HEK293 (cell line): ENCODE results near the gene NCAN.

Experiments used
- CTCF ChIA-PET: fragments of 350-600 bp; formaldehyde crosslinking; extraction: SDS; loops from one replicate; lab custom pipeline; 2021; ENCODE audit warnings: antibody characterized with exemption; lab: Yijun Ruan, JAX
- POLR2A ChIA-PET: fragments of 300-600 bp; formaldehyde crosslinking; extraction: SDS; loops from one replicate; lab custom pipeline; 2020; ENCODE audit warnings: antibody characterized with exemption, inconsistent platforms; lab: Yijun Ruan, JAX
- H3K27ac ChIP-seq: fragments of 200-500 bp; sonication (Bioruptor generic); 2 replicates; pipeline ENCODE4 v1.5.1; 2014; ENCODE audit warnings: low read depth, low read length, control low read depth, inconsistent platforms; ENCODE audit errors: extremely low read depth
- H3K36me3 ChIP-seq, 2 experiments: fragments of 200-500 bp in 1 of 2; sonication (Bioruptor generic) in 1 of 2; 1 replicate in 1 of 2; 2 replicates in 1 of 2; pipeline ENCODE4 v1.5.1; 2014 to 2017; ENCODE audit warnings: inconsistent platforms in 2 of 2, low read length in 2 of 2; ENCODE audit not compliant: control insufficient read depth in 2 of 2, insufficient read depth in 1 of 2
- H3K4me1 ChIP-seq: fragments of 200-500 bp; sonication (Bioruptor generic); 2 replicates; pipeline ENCODE4 v1.5.1; 2014; ENCODE audit warnings: mild to moderate bottlenecking, low read length, inconsistent platforms; ENCODE audit not compliant: control insufficient read depth, insufficient read depth
- H3K4me3 ChIP-seq: 2 replicates; pipeline ENCODE4 v1.5.1; 2011; ENCODE audit warnings: low read depth, mild to moderate bottlenecking, control low read depth, low read length, moderate library complexity
- H3K9me3 ChIP-seq: fragments of 200-500 bp; sonication (Bioruptor generic); 2 replicates; pipeline ENCODE4 v1.5.1; 2014; ENCODE audit warnings: low read depth, low read length, inconsistent platforms; ENCODE audit not compliant: control insufficient read depth, insufficient read depth
- EGR2 ChIP-seq: fragments of 450-650 bp; formaldehyde crosslinking; IDR thresholded peaks from 2 replicates; pipeline ENCODE4 v1.5.1; 2016; ENCODE audit warnings: low read depth, missing biosample characterization, missing genetic modification characterization
- MZF1 ChIP-seq: fragments of 450-650 bp; formaldehyde crosslinking; IDR thresholded peaks from 2 replicates; pipeline ENCODE4 v1.5.1; 2017; ENCODE audit warnings: missing biosample characterization, missing genetic modification characterization, borderline replicate concordance
- OVOL3 ChIP-seq: fragments of 450-650 bp; formaldehyde crosslinking; IDR thresholded peaks from 2 replicates; pipeline ENCODE4 v1.5.1; 2016; ENCODE audit warnings: missing biosample characterization, missing genetic modification characterization
- SALL2 ChIP-seq: fragments of 450-650 bp; formaldehyde crosslinking; IDR thresholded peaks from 2 replicates; pipeline ENCODE4 v1.5.0; 2017; ENCODE audit warnings: missing biosample characterization, mild to moderate bottlenecking, missing genetic modification characterization, borderline replicate concordance
- ZFHX2 ChIP-seq: fragments of 450-650 bp; formaldehyde crosslinking; conservative IDR thresholded peaks from 2 replicates; pipeline ENCODE4 v1.5.1; 2016; ENCODE audit warnings: missing biosample characterization, missing genetic modification characterization
- ZFP3 ChIP-seq: fragments of 450-650 bp; formaldehyde crosslinking; IDR thresholded peaks from 2 replicates; pipeline ENCODE4 v1.5.1; 2016; ENCODE audit warnings: low read depth, missing biosample characterization, missing genetic modification characterization
- ZFP41 ChIP-seq: fragments of 450-650 bp; formaldehyde crosslinking; IDR thresholded peaks from 2 replicates; pipeline ENCODE4 v1.5.1; 2016; ENCODE audit warnings: missing biosample characterization, missing genetic modification characterization, borderline replicate concordance
- ZNF16 ChIP-seq: fragments of 450-650 bp; formaldehyde crosslinking; IDR thresholded peaks from 2 replicates; pipeline ENCODE4 v1.5.1; 2016; ENCODE audit warnings: low read depth, missing biosample characterization, missing genetic modification characterization
- ZNF202 ChIP-seq: fragments of 450-650 bp; formaldehyde crosslinking; IDR thresholded peaks from 2 replicates; pipeline ENCODE4 v1.5.1; 2016; ENCODE audit warnings: missing biosample characterization, missing genetic modification characterization, borderline replicate concordance
- ZNF248 ChIP-seq: fragments of 450-650 bp; formaldehyde crosslinking; IDR thresholded peaks from 2 replicates; pipeline ENCODE4 v1.5.1; 2017; ENCODE audit warnings: missing biosample characterization, missing genetic modification characterization
- ZNF341 ChIP-seq: fragments of 450-650 bp; formaldehyde crosslinking; IDR thresholded peaks from 2 replicates; pipeline ENCODE4; 2016; ENCODE audit warnings: low read depth, missing biosample characterization, missing genetic modification characterization
- ZNF366 ChIP-seq: fragments of 450-650 bp; formaldehyde crosslinking; conservative IDR thresholded peaks from 2 replicates; pipeline ENCODE4 v1.5.1; 2016; ENCODE audit warnings: missing biosample characterization, missing genetic modification characterization
- ZNF391 ChIP-seq: fragments of 450-650 bp; formaldehyde crosslinking; IDR thresholded peaks from 2 replicates; pipeline ENCODE4 v1.5.1; 2016; ENCODE audit warnings: low read depth, missing biosample characterization, missing genetic modification characterization, borderline replicate concordance
- ZNF433 ChIP-seq: fragments of 450-650 bp; formaldehyde crosslinking; IDR thresholded peaks from 2 replicates; pipeline ENCODE4 v1.5.1; 2016; ENCODE audit warnings: missing biosample characterization, missing genetic modification characterization, low read depth
- ZNF561 ChIP-seq: fragments of 450-650 bp; IDR thresholded peaks from 2 replicates; pipeline ENCODE4 v1.5.1; 2018; ENCODE audit warnings: missing biosample characterization, missing genetic modification characterization, borderline replicate concordance
- ZNF621 ChIP-seq: fragments of 450-650 bp; formaldehyde crosslinking; IDR thresholded peaks from 2 replicates; pipeline ENCODE4 v1.5.1; 2017; ENCODE audit warnings: missing biosample characterization, missing genetic modification characterization
- ZNF701 ChIP-seq: fragments of 450-650 bp; formaldehyde crosslinking; IDR thresholded peaks from 2 replicates; pipeline ENCODE4 v1.5.1; 2016; ENCODE audit warnings: missing biosample characterization, missing genetic modification characterization
- ZXDB ChIP-seq: fragments of 450-650 bp; formaldehyde crosslinking; IDR thresholded peaks from 2 replicates; pipeline ENCODE4 v1.5.1; 2016; ENCODE audit warnings: missing biosample characterization, missing genetic modification characterization
- TF ChIP-seq, protein P1 (sequence below): fragments of 450-650 bp; formaldehyde crosslinking; IDR thresholded peaks from 2 replicates; pipeline ENCODE4 v1.5.1; 2016; ENCODE audit warnings: missing biosample characterization, missing genetic modification characterization
- TF ChIP-seq, protein P2 (sequence below): fragments of 450-650 bp; formaldehyde crosslinking; IDR thresholded peaks from 2 replicates; pipeline ENCODE4 v1.5.1; 2016; ENCODE audit warnings: missing biosample characterization, missing genetic modification characterization
- TF ChIP-seq, protein P3 (sequence below): fragments of 450-650 bp; formaldehyde crosslinking; IDR thresholded peaks from 2 replicates; pipeline ENCODE4 v1.5.1; 2016; ENCODE audit warnings: missing biosample characterization, missing genetic modification characterization

NCAN gene

DNA sequence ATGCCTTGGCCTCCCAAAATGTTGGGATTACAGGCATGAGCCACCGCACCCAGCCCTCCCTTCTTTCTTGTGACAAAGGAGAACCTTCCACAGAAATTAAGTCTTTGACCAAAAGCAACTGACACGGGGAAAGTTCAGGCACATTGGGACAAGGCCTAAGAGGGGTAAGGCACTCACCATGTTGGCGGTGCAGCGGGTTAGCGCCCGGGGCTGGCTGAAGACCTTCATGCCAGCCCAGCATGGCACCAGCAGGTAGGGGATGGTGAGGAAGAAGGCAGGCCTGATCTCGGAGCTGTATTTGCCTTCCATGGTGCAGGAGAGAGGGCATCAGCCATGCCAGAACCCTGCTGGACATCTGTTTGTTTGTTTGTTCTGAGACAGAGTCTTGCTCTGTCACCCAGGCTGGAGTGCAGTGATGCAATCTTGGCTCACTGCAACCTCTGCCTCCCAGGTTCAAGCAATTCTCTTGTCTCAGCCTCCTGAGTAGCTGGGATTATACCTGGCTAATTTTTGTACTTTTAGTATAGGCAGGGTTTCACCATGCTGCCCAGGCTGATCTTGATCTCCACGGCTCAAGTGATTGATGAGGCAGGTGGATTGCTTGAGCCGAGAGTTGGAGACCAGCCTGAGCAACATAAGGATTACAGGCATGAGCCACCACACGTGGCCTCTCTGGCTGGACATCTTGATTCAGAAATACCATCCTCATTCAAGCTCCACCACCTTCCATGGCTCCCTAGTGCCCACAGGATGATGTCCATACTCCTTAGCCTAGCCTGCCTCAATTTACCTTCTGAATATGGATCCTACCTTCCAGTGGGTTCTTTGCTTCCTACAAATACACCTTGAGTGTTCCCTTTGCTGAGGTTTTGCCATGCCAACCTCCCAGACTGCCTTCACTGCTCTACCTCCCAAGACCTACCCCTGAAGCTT lies 57.0 kb downstream of the NCAN start:
- Histone ChIP-seq H3K4me3 (no peak overlapping the region), H3K36me3 (no peaks in the 10 kb centered on the region; a peak in 1 of 3 replicates), H3K9me3 (no peaks in the 10 kb centered on the region), H3K4me1 (no peaks in the 10 kb centered on the region), H3K27ac (no peak overlapping the region)
- TF ChIP-seq ZNF391 (tag by site-specific recombination) (no peak), ZNF16 (tag by site-specific recombination) (peak; percentile 67; the same call in 1 of the 2 replicates), ZFP41 (tag by site-specific recombination) (no peak)
- TF ChIP-seq, protein P1, sequence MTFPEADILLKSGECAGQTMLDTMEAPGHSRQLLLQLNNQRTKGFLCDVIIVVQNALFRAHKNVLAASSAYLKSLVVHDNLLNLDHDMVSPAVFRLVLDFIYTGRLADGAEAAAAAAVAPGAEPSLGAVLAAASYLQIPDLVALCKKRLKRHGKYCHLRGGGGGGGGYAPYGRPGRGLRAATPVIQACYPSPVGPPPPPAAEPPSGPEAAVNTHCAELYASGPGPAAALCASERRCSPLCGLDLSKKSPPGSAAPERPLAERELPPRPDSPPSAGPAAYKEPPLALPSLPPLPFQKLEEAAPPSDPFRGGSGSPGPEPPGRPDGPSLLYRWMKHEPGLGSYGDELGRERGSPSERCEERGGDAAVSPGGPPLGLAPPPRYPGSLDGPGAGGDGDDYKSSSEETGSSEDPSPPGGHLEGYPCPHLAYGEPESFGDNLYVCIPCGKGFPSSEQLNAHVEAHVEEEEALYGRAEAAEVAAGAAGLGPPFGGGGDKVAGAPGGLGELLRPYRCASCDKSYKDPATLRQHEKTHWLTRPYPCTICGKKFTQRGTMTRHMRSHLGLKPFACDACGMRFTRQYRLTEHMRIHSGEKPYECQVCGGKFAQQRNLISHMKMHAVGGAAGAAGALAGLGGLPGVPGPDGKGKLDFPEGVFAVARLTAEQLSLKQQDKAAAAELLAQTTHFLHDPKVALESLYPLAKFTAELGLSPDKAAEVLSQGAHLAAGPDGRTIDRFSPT (tag by site-specific recombination): no peak
- CTCF ChIA-PET: no interaction called here
- POLR2A ChIA-PET: interaction anchor here (0.7 kb wide), 1 partner anchor 786 kb away, joined by 4 read pairs; no protein-coding TSS in a partner anchor

DNA sequence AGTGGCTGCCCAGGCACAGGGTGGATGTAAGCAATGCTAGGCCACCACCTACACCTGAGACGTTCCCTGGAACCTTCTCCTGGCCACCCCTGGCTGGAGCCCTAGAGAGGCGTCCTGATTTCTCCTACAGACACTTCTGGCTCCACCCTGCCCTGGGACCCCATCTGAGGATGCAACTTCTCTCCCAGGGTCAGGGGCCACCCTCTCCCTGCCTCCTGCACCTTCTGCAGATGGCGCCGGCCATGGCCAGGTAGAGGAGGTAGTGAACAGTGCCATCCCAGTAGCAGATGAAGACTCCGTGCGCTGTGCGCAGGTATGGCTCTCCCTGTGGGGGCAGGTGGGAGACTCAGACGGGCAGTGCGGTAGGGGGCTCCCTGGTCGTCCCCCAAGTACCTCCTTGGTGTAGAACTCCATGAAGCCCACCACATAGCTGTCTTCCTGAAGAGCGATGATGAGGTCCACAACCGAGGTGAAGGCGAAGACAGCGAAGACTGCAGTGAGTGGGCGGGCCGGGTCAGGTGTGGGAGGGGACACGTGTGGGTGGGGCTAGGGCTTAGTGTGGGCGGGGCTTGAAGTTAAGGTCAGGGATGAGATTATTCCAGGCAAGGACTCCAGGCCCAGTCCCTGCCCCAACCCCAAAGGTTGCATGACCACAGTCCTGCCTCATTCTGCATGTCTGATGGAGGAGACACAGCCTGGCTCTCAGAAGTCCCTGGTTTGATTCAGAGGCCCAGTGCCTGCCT lies 58.4 kb downstream of the NCAN start:
- POLR2A ChIA-PET: no interaction called here
- CTCF ChIA-PET: no interaction called here

DNA sequence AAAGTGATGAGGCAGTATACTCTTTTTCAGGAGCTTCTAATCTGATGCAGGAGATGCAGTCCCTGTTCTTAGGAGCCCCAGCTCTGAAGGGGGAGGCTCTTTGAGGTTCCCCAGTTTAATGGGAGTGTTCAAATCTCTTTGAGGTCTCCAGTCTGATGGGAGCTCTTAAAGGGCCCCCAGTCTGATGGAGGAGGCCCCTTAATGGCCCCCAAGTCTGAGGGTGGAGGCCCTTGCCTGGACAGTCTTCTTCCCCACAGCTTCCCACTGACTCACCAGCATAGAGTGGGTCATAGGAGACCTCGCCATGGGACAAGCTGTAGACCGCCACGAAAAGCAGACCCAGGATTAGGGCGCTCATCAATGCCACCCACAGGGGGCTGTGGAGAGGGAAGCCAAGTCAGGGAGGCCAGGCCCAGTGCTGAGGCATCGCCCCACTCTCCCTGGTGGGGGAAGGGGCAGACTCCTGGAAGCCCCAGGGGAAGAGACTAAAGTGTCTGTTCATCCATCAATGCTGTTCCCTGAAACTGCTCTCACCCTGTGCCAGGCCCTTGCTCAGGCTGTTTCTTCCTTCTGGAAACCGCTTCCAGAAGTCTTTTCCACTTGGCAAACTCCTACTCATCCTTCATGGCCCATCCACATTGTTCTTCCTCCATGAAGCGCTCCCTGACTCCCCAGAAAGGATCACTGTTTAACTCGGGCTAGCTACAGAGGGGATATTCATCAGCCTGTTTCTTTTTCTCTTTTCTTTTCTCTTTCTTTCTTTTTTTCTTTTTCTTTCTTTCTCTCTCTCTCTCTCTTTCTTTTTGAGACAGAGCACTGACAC lies 59.2 kb downstream of the NCAN start:
- peaks cover 0 to 12% of the 10 kb centered on the region in 2 experiments; a peak in 2 of 3 replicates for H3K36me3 ChIP-seq
- ChIA-PET CTCF (no interaction called here), POLR2A (no interaction called here)
- H3K9me3 ChIP-seq: no peaks in the 10 kb centered on the region
- H3K4me1 ChIP-seq: no peaks in the 10 kb centered on the region
- no peak overlapping the region for H3K4me3 ChIP-seq
- TF ChIP-seq ZNF366 (tag by site-specific recombination) (peak; percentile 30; the same call in 1 of the 2 replicates), OVOL3 (tag by site-specific recombination) (no peak), ZNF341 (tag by site-specific recombination) (peak; percentile 30; the same call in 1 of the 2 replicates), ZNF701 (tag by site-specific recombination) (no peak), ZXDB (tag by site-specific recombination) (no peak), ZNF621 (tag by site-specific recombination) (no peak), ZNF202 (tag by site-specific recombination) (no peak), ZNF561 (no peak), SALL2 (tag by site-specific recombination) (no peak), ZFP3 (tag by site-specific recombination) (peak; percentile 81), ZNF248 (tag by site-specific recombination) (no peak), MZF1 (no peak)
- TF ChIP-seq, protein P2, sequence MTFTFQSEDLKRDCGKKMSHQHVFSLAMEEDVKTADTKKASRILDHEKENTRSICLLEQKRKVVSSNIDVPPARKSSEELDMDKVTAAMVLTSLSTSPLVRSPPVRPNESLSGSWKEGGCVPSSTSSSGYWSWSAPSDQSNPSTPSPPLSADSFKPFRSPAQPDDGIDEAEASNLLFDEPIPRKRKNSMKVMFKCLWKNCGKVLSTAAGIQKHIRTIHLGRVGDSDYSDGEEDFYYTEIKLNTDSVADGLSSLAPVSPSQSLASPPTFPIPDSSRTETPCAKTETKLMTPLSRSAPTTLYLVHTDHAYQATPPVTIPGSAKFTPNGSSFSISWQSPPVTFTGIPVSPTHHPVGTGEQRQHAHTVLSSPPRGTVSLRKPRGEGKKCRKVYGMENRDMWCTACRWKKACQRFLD (tag by site-specific recombination): no peak
- H3K27ac ChIP-seq: no peak overlapping the region

More for the DNA sequence above, 58.4 kb downstream of the NCAN start:
- Histone ChIP-seq H3K36me3 (peaks cover 0 to 5% of the 10 kb centered on the region in 2 experiments; a peak in 2 of 3 replicates), H3K27ac (no peak overlapping the region), H3K4me1 (no peaks in the 10 kb centered on the region), H3K9me3 (no peaks in the 10 kb centered on the region), H3K4me3 (no peak overlapping the region)
- TF ChIP-seq, protein P3, sequence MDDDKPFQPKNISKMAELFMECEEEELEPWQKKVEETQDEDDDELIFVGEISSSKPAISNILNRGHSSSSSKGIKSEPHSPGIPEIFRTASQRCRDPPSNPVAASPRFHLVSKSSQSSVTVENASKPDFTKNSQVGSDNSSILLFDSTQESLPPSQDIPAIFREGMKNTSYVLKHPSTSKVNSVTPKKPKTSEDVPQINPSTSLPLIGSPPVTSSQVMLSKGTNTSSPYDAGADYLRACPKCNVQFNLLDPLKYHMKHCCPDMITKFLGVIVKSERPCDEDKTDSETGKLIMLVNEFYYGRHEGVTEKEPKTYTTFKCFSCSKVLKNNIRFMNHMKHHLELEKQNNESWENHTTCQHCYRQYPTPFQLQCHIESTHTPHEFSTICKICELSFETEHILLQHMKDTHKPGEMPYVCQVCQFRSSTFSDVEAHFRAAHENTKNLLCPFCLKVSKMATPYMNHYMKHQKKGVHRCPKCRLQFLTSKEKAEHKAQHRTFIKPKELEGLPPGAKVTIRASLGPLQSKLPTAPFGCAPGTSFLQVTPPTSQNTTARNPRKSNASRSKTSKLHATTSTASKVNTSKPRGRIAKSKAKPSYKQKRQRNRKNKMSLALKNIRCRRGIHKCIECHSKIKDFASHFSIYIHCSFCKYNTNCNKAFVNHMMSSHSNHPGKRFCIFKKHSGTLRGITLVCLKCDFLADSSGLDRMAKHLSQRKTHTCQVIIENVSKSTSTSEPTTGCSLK: no peak
- peak; percentile 40 for TF ChIP-seq ZFHX2 (tag by site-specific recombination)
- TF ChIP-seq EGR2 (tag by site-specific recombination): peak; percentile 64
- TF ChIP-seq ZNF433 (tag by site-specific recombination): no peak
